OCI-LY7 (cell line): ENCODE data around the gene NRCAM. TPM values are rescaled to one million over a fixed set of nuclear protein-coding genes. Genes with fewer than 3 reads are reported as not detected.

Source experiments
- BruUV-seq: library from RNA; stranded (reverse); fragments of 400-500 nt; replicated peaks from 2 replicates; lab custom pipeline; 2021; lab: Mats Ljungman, UMichigan
- CTCF ChIA-PET: fragments of 300-600 bp; sonication (Branson Sonifier 250); formaldehyde crosslinking; loops from one replicate; lab custom pipeline; 2022; ENCODE audit warnings: antibody characterized with exemption; ENCODE audit not compliant: unreplicated experiment; lab: Charles Lee
- POLR2A ChIA-PET: fragments of 300-600 bp; sonication (Branson Sonifier 250); formaldehyde crosslinking; loops from one replicate; lab custom pipeline; 2022; ENCODE audit warnings: antibody characterized with exemption; lab: Charles Lee
- DNase-seq: peaks from one replicate; pipeline ENCODE4 v3.0.0-alpha.2; 2015; ENCODE audit warnings: low spot score
- H2AFZ ChIP-seq: fragments of 200-600 bp; sonication (generic), shearing (Covaris generic); 2 replicates; pipeline ENCODE4 v1.6.1; 2014; ENCODE audit warnings: mild to moderate bottlenecking, antibody characterized with exemption, low read length, moderate library complexity
- H3K27ac ChIP-seq: fragments of 200-600 bp; sonication (generic); 2 replicates; pipeline ENCODE4 v1.5.1; 2014; ENCODE audit warnings: mixed run types, low read depth, mild to moderate bottlenecking, moderate library complexity, low read length, inconsistent platforms; ENCODE audit not compliant: poor library complexity, severe bottlenecking
- H3K36me3 ChIP-seq: fragments of 200-600 bp; sonication (generic); 2 replicates; pipeline ENCODE4 v1.6.1; 2014; ENCODE audit warnings: mild to moderate bottlenecking, antibody characterized with exemption, low read length, moderate library complexity, mixed read lengths; ENCODE audit not compliant: insufficient read depth
- H3K4me1 ChIP-seq: fragments of 200-600 bp; sonication (generic); 2 replicates; pipeline ENCODE4 v1.5.1; 2014; ENCODE audit warnings: mild to moderate bottlenecking, low read length; ENCODE audit not compliant: insufficient read depth, poor library complexity, severe bottlenecking
- H3K4me2 ChIP-seq: fragments of 200-600 bp; sonication (generic); 2 replicates; pipeline ENCODE4 v1.6.1; 2014; ENCODE audit warnings: mild to moderate bottlenecking, low read length
- H3K4me3 ChIP-seq: fragments of 200-600 bp; sonication (generic); 2 replicates; pipeline ENCODE4 v1.5.1; 2014; ENCODE audit warnings: mild to moderate bottlenecking, low read depth, low read length; ENCODE audit not compliant: poor library complexity, severe bottlenecking
- H3K79me2 ChIP-seq: fragments of 200-600 bp; sonication (generic); 2 replicates; pipeline ENCODE4 v1.6.1; 2016; ENCODE audit warnings: low read depth, mild to moderate bottlenecking, low read length, moderate library complexity, mixed read lengths; ENCODE audit not compliant: insufficient read depth
- H3K9me2 ChIP-seq: fragments of 200-600 bp; sonication (generic); 2 replicates; pipeline ENCODE4 v1.6.1; 2016; ENCODE audit warnings: mild to moderate bottlenecking, low read length, mixed read lengths; ENCODE audit not compliant: insufficient read depth
- H3K9me3 ChIP-seq: fragments of 200-600 bp; sonication (generic); 2 replicates; pipeline ENCODE4 v1.6.1; 2014; ENCODE audit warnings: mild to moderate bottlenecking, mixed run types, low read length, mixed read lengths
- H4K20me1 ChIP-seq: fragments of 200-600 bp; sonication (generic); 2 replicates; pipeline ENCODE4 v1.6.1; 2014; ENCODE audit warnings: mild to moderate bottlenecking, antibody characterized with exemption, low read length, moderate library complexity, mixed read lengths; ENCODE audit not compliant: insufficient read depth
- CTCF ChIP-seq: fragments of 200-600 bp; sonication (generic); conservative IDR thresholded peaks from 2 replicates; pipeline ENCODE4 v1.5.1; 2014; ENCODE audit warnings: mild to moderate bottlenecking, antibody characterized with exemption, low read length, moderate library complexity, mixed read lengths
- EZH2phosphoT487 ChIP-seq: fragments of 200-600 bp; sonication (generic); IDR thresholded peaks from 2 replicates; pipeline ENCODE4 v1.6.1; 2018; ENCODE audit warnings: low read depth, borderline replicate concordance, mild to moderate bottlenecking, mixed run types, antibody characterized with exemption, low read length, moderate library complexity, mixed read lengths
- intact Hi-C: fragments of 100-400 bp; cut with micrococcal nuclease; formaldehyde crosslinking; loops from one replicate; pipeline ENCODE4 v1.10.0; 2022; ENCODE audit not compliant: unreplicated experiment
- total RNA-seq, 2 experiments: library from RNA; depleted of rRNA in 1 of 2; stranded (reverse); fragments of >200 nt in 1 of 2; shearing (Covaris generic) in 1 of 2; gene quantifications; 2 replicates each; pipeline ENCODE4 v1.2.3, GENCODE V29; 2014 to 2022

Gene NRCAM
- total RNA-seq, 2 experiments from 2014 or later, result not detected

GRCh38 chr7:108291152-108291508 is 165.1 kb downstream of the NRCAM start:
- Histone ChIP-seq H3K4me1 (peaks cover 14% of the 10 kb centered on the region), H3K27ac (no peak overlapping the region), H3K9me2 (no peaks in the 10 kb centered on the region), H4K20me1 (no peaks in the 10 kb centered on the region), H3K4me3 (no peak overlapping the region), H3K36me3 (no peaks in the 10 kb centered on the region), H3K4me2 (no peak overlapping the region), H2AFZ (no peak overlapping the region), H3K9me3 (no peaks in the 10 kb centered on the region), H3K79me2 (no peaks in the 10 kb centered on the region)
- DNase-seq, result no peak
- intact Hi-C loops, result no loop called here
- ChIA-PET POLR2A (interaction anchor here (0.6 kb wide), 1 partner anchor 39 kb away, joined by 3 read pairs; no protein-coding TSS in a partner anchor), CTCF (no interaction called here)
- BruUV-seq, result no TSS peak
- TF ChIP-seq EZH2phosphoT487 (no peak), CTCF (no peak)

GRCh38 chr7:108290459-108291151 is 165.6 kb downstream of the NRCAM start:
- POLR2A ChIA-PET, result no interaction called here
- CTCF ChIA-PET, result no interaction called here

More at GRCh38 chr7:108290459-108291151, 165.6 kb downstream of the NRCAM start:
- no peak overlapping the region for H3K27ac ChIP-seq
- no peaks in the 10 kb centered on the region for H3K79me2 ChIP-seq
- intact Hi-C loops, result no loop called here
- H2AFZ ChIP-seq, result no peak overlapping the region
- DNase-seq, result no peak
- TF ChIP-seq EZH2phosphoT487 (no peak), CTCF (no peak)
- no peaks in the 10 kb centered on the region for H3K9me3 ChIP-seq
- BruUV-seq, result no TSS peak
- H3K9me2 ChIP-seq, result no peaks in the 10 kb centered on the region
- H4K20me1 ChIP-seq, result no peaks in the 10 kb centered on the region
- H3K4me3 ChIP-seq, result no peak overlapping the region
- H3K36me3 ChIP-seq, result no peaks in the 10 kb centered on the region
- H3K4me2 ChIP-seq, result no peak overlapping the region
- peaks cover 14% of the 10 kb centered on the region for H3K4me1 ChIP-seq
